Progenitor cell of endocrine pancreas (in vitro differentiated cells): ENCODE results near the gene COL19A1. TPM values are rescaled to one million over a fixed set of nuclear protein-coding genes. Genes with fewer than 3 reads are reported as not detected.
A peak's percentile ranks its signal among the peaks of the same experiment; 100 is the strongest.
"Not testable (repeated sequence)": the region's sequence is repeated elsewhere in the genome, so short reads cannot be mapped to it uniquely, and the experiment has no call there.

Source experiments
- DNase-seq: peaks from one replicate; pipeline ENCODE4 v3.0.0; 2021; ENCODE audit warnings: low spot score; ENCODE audit not compliant: unreplicated experiment
- H3K27ac Mint-ChIP-seq: 2 replicates; pipeline ENCODE4 v1.8.0; 2021; ENCODE audit warnings: mild to moderate bottlenecking, moderate library complexity, mixed read lengths
- H3K27me3 Mint-ChIP-seq: 2 replicates; pipeline ENCODE4 v1.8.0; 2021; ENCODE audit warnings: mixed read lengths
- H3K36me3 Mint-ChIP-seq: 2 replicates; pipeline ENCODE4 v1.8.0; 2022; ENCODE audit warnings: mixed read lengths; ENCODE audit not compliant: insufficient read depth
- H3K4me1 Mint-ChIP-seq: 2 replicates; pipeline ENCODE4 v1.8.0; 2021; ENCODE audit warnings: low read depth, mixed read lengths
- H3K4me3 Mint-ChIP-seq: 2 replicates; pipeline ENCODE4 v1.8.0; 2021; ENCODE audit warnings: low read depth, mild to moderate bottlenecking, moderate library complexity, mixed read lengths
- H3K9me3 Mint-ChIP-seq: 2 replicates; pipeline ENCODE4 v1.8.0; 2021; ENCODE audit warnings: low read depth, mixed read lengths
- total RNA-seq: library from RNA; stranded (reverse); gene quantifications from 2 replicates; pipeline ENCODE4 v1.2.1, GENCODE V29; 2021
- TF ChIP-seq, protein P1 (sequence below): fragments of 200-600 bp; sonication (generic); IDR thresholded peaks from one replicate; pipeline ENCODE4 v1.5.0; 2021; ENCODE audit warnings: antibody characterized with exemption, mild to moderate bottlenecking; ENCODE audit not compliant: unreplicated experiment

Gene COL19A1
- total RNA-seq, 1 donor from 2014 or later = 2.3 TPM

DNA sequence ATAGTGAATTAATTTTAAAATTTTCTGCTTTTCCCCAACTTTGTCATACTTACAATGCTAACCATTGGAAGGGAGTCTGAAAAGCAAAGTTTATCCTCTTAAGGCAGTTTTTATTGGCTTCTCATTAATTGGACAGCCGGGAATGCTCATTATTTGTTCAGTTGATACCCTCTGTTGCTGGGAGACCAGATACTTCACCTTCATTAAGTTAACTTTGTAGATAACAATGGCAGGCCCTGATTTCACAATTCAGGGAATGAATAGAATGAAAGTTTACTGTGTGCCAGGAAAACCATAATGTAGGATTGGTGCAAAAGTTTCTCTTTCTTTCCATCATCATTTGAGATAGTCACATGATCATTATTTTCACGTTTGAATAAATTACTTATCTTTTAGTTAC, 49.0 kb downstream of the COL19A1 start:
- Mint-ChIP-seq H3K4me1 (peaks cover 26% of the 10 kb centered on the region), H3K36me3 (peaks cover 4% of the 10 kb centered on the region), H3K9me3 (peaks cover 18% of the 10 kb centered on the region), H3K4me3 (no peak overlapping the region), H3K27ac (peak overlapping the region; percentile 33), H3K27me3 (no peaks in the 10 kb centered on the region)
- DNase-seq = no peak
- TF ChIP-seq, protein P1, sequence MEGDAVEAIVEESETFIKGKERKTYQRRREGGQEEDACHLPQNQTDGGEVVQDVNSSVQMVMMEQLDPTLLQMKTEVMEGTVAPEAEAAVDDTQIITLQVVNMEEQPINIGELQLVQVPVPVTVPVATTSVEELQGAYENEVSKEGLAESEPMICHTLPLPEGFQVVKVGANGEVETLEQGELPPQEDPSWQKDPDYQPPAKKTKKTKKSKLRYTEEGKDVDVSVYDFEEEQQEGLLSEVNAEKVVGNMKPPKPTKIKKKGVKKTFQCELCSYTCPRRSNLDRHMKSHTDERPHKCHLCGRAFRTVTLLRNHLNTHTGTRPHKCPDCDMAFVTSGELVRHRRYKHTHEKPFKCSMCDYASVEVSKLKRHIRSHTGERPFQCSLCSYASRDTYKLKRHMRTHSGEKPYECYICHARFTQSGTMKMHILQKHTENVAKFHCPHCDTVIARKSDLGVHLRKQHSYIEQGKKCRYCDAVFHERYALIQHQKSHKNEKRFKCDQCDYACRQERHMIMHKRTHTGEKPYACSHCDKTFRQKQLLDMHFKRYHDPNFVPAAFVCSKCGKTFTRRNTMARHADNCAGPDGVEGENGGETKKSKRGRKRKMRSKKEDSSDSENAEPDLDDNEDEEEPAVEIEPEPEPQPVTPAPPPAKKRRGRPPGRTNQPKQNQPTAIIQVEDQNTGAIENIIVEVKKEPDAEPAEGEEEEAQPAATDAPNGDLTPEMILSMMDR = no peak

DNA sequence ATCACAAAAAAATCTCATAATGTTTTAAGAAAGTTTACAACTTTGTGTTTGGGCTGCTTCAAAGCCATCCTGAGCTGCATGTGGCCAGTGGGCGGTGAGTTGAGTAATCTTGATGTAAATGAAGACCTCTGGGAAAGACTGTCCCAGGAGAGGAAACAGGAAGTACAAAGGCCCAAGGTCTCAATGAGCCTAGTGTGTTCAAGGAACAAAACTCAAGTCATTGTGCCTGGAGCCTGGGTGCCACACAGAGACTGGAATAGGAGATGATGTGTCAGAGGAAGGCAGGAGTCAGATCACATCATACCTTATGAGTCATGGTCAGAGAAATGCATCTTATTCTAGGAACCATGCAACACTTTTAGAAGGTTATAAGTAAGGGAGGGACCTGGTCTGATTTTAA, 51.5 kb downstream of the COL19A1 start:
- DNase-seq = no peak
- no peak overlapping the region for H3K27ac Mint-ChIP-seq
- peaks cover 4% of the 10 kb centered on the region for H3K36me3 Mint-ChIP-seq
- no peaks in the 10 kb centered on the region for H3K27me3 Mint-ChIP-seq
- H3K9me3 Mint-ChIP-seq = peaks cover 11% of the 10 kb centered on the region
- TF ChIP-seq, protein P1 = no peak
- H3K4me3 Mint-ChIP-seq = no peak overlapping the region
- peaks cover 25% of the 10 kb centered on the region for H3K4me1 Mint-ChIP-seq

DNA sequence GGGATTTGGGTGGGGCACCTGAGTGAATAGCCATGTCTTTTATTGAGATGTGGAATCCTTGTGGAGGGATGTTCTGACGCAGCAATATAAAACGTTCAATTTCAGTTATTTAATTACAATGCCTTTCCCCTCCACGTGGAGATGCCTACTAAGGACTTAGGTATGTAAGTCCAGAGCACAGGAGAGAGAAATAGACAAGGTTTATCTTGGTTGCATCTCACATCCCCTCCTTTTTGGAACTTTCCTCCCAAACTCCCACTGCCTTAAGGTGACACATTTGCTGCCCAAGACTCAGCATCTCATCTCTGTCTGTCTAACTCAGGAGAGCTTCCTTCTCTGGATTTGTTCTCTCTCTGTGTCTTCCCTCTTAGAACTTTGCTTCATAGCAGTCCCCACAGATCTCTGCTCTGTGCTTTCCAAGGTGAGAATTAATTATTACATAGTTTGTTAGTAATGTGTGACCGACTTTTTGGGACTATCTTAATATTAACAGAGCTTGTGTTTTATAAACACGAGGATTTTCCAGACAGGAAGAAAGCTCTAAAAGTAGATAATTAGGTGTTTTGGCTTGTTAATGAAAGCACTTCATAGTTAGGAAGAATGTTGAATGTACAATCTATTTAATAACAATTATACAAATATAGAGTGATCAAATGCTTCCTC, 52.6 kb downstream of the COL19A1 start:
- no peak overlapping the region for H3K27ac Mint-ChIP-seq
- H3K36me3 Mint-ChIP-seq = peaks cover 7% of the 10 kb centered on the region
- DNase-seq = no peak
- peaks cover 16% of the 10 kb centered on the region for H3K4me1 Mint-ChIP-seq
- H3K9me3 Mint-ChIP-seq = peaks cover 12% of the 10 kb centered on the region
- no peaks in the 10 kb centered on the region for H3K27me3 Mint-ChIP-seq
- no peak overlapping the region for H3K4me3 Mint-ChIP-seq
- TF ChIP-seq, protein P1 = no peak

DNA sequence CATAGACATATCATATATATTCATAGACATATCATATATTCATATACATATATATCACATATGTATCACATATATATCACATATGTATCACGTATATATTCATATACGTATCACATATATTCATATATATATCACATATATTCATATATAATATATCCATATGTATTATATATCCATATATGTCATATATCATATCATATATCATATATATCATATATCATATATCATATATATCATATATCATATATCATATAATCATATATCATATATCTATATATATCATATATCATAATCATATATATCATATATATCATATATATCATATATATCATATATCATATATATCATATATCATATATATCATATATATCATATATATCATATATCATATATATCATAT, 54.7 kb downstream of the COL19A1 start:
- not testable (repeated sequence) for H3K4me3 Mint-ChIP-seq, DNase-seq, H3K4me1 Mint-ChIP-seq, H3K27ac Mint-ChIP-seq, H3K27me3 Mint-ChIP-seq
- Mint-ChIP-seq H3K9me3 (peaks cover 12% of the 10 kb centered on the region), H3K36me3 (peaks cover 11% of the 10 kb centered on the region)

DNA sequence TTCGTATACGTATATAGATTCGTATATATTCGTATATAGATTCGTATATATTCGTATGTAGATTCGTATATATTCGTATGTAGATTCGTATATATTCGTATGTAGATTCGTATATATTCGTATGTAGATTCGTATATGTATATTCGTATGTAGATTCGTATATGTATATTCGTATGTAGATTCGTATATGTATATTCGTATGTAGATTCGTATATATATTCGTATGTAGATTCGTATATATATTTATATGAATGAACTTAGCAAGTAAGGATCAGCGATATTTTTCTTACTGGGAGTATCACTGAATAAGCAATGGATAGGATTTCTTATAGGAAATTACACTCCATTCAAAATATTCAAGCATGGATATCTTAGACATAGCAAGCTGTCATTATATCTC, 55.3 kb downstream of the COL19A1 start:
- not testable (repeated sequence) for H3K4me1 Mint-ChIP-seq, H3K27ac Mint-ChIP-seq, H3K27me3 Mint-ChIP-seq, DNase-seq, H3K4me3 Mint-ChIP-seq
- peaks cover 14% of the 10 kb centered on the region for H3K36me3 Mint-ChIP-seq
- H3K9me3 Mint-ChIP-seq = peaks cover 16% of the 10 kb centered on the region

DNA sequence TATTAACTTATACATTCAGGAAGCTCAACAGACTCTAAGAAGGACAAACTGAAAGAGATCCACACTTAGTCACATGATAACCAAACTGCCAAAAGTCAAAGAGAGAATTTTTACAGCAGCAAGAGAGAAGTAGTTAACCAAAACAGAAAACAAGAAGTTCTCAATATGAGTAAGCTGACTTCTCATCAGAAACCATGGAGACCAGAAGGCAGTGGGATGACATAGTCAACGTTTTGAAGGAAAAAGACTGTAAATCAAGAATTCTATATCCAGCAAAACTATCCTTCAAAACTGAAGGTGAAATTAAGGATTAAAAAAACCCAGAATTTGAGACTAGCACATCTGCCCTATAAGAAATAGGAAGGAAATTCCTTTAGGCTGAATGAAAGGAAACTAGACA, 60.4 kb downstream of the COL19A1 start:
- Mint-ChIP-seq H3K36me3 (peaks cover 21% of the 10 kb centered on the region), H3K27ac (no peak overlapping the region), H3K4me1 (no peaks in the 10 kb centered on the region), H3K4me3 (no peak overlapping the region), H3K27me3 (no peaks in the 10 kb centered on the region), H3K9me3 (peaks cover 20% of the 10 kb centered on the region)
- TF ChIP-seq, protein P1 = no peak
- DNase-seq = no peak
